ENCODE data around the gene CFAP54. TPM values are rescaled to one million over a fixed set of nuclear protein-coding genes. Genes with fewer than 3 reads are reported as not detected.

The CFAP54 gene, protein sequence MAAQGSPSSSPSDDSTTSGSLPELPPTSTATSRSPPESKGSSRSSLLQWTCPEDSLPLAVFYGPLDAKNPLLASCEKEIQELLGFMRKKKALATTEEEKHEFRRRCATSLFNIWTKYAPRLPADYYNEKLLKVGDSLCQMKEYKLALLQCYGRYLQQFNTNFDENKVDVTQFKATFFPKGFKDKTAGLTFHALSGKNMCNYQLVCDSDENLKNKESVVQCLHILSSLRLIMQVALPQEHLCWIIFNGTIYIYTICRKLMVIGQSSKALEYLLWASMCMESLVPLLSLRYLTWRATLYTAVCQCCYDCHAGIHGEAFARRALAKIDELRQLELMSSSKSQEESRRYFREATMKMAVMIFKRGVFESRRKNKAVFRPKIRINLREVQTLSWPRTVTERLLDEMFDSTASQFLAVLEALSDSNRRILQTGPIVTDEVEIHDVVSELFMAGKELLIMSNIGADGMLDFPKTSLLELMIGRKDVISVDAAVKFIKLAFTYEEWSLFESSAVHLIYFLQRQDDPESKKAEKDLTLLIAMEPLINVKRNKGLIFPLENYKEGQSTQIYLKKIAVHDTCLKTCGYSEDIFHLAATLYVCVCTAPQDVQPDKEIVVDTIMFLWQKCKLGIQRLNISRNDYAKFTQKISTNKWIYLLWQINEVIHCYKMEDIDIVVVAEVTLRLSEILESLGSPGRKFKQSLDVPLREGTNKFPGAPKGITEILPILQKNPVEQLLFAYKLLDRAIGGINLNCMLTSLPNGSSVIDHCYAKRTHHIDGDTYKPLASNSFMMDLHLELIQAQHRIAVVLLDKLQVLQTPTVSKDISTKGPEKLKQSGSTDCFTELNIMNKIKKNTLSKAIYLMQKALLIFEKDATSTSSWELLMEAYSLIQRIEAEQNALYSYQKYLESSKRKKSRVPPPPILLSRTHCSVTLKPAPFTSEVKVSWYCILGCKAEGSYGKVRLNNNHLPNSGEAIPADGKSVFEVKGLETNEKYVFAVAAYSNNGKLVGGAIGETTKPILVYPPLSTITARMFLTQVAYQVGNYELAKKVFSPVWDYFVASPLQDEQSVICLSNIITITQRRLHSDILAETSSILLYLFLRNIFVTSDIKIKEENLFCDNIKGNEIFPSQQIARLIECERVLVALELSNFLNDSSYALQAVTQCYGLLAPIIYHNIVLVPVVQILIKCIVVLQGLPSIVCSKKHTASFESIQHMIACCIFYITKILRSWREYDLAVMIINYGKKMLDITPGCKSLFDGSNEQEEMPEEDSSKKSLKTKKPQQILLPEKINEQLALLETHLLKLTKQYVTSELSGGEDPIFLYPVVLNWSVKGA (N-terminal part only)
- 0.93 and 8.9 TPM in 2 replicates for total RNA-seq (ENCODE audit: low replicate concordance)
- long read RNA-seq, partial matches to known transcripts: 1 of 1 reads
- long read RNA-seq, other reads (novel, unspliced or antisense): 0 of 1 reads

GRCh38 chr12:96489392-96490056 is at the start of gene CFAP54:
Gene CFAP54 (plus strand): TSS chr12:96489577. CDS start chr12:96489610, 33 bp downstream.
- peak; percentile 92 for TF ChIP-seq CTCF (conservative IDR thresholded peaks at IDR 0.05)
- H3K9me3 Mint-ChIP-seq: no peaks in the 10 kb centered on the region
- H3K27me3 Mint-ChIP-seq: peaks cover 7% of the 10 kb centered on the region

GRCh38 chr12:96441816-96442215 is 47.6 kb upstream of the CFAP54 start:
- Mint-ChIP-seq H3K4me1 (ENCODE audit: unreplicated experiment) (peaks cover 10% of the 10 kb centered on the region), H3K27me3 (no peaks in the 10 kb centered on the region), H3K9me3 (no peaks in the 10 kb centered on the region), H3K27ac (no peak overlapping the region), H3K4me3 (no peak overlapping the region), H3K36me3 (no peaks in the 10 kb centered on the region)
- no peak for TF ChIP-seq CTCF (conservative IDR thresholded peaks at IDR 0.05)
- no peak for DNase-seq (ENCODE audit: extremely low spot score, unreplicated experiment)

More at GRCh38 chr12:96489392-96490056, at the start of gene CFAP54:
- Mint-ChIP-seq H3K27ac (peak within 1 kb of the TSS; percentile 91), H3K4me1 (ENCODE audit: unreplicated experiment) (peaks cover 5% of the 10 kb centered on the region), H3K36me3 (peaks cover 3% of the 10 kb centered on the region), H3K4me3 (peak within 1 kb of the TSS; percentile 94)
- DNase-seq (ENCODE audit: extremely low spot score, unreplicated experiment): peak; percentile 95

GRCh38 chr12:96442906-96443305 is 46.5 kb upstream of the CFAP54 start:
- no peaks in the 10 kb centered on the region for H3K9me3 Mint-ChIP-seq
- no peak overlapping the region for H3K4me3 Mint-ChIP-seq
- TF ChIP-seq CTCF (conservative IDR thresholded peaks at IDR 0.05): no peak
- DNase-seq (ENCODE audit: extremely low spot score, unreplicated experiment): no peak
- H3K4me1 Mint-ChIP-seq (ENCODE audit: unreplicated experiment): peaks cover 10% of the 10 kb centered on the region
- H3K36me3 Mint-ChIP-seq: no peaks in the 10 kb centered on the region
- H3K27ac Mint-ChIP-seq: no peak overlapping the region
- no peaks in the 10 kb centered on the region for H3K27me3 Mint-ChIP-seq

DNA sequence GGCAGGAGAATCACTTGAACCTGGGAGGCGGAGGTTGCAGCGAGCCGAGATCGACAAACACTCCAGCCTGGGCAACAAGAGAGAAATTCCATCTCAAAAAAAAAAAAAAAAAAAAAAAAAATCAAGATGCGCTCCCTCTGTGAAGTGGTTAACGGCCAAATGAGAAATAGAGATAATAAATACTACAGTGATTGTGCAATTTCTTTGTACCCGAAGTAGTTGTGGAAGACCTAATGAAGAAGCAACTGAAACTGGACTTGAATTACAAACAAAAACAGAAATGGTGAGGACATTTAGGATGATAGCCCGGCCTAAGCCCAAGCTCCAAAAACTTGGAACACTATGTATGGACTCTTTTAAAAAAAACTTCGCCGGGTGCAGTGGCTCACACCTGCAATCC is 45.0 kb upstream of the CFAP54 start:
- H3K27ac Mint-ChIP-seq: no peak overlapping the region
- H3K4me3 Mint-ChIP-seq: no peak overlapping the region
- H3K27me3 Mint-ChIP-seq: no peaks in the 10 kb centered on the region
- no peaks in the 10 kb centered on the region for H3K9me3 Mint-ChIP-seq
- TF ChIP-seq CTCF (conservative IDR thresholded peaks at IDR 0.05): no peak
- no peak for DNase-seq (ENCODE audit: extremely low spot score, unreplicated experiment)
- H3K36me3 Mint-ChIP-seq: no peaks in the 10 kb centered on the region
- peaks cover 4% of the 10 kb centered on the region for H3K4me1 Mint-ChIP-seq (ENCODE audit: unreplicated experiment)
